Measurements from ENCODE around the gene LBH.
A peak's percentile ranks its signal among the peaks of the same experiment; 100 is the strongest.

LBH gene

GRCh38 chr2:30217644-30218337 lies 13.5 kb upstream of the LBH start:
- no peak for DNase-seq

- no peak for DNase-seq
Measured at GRCh38 chr2:30218338-30218713, 13.0 kb upstream of the LBH start.

DNA sequence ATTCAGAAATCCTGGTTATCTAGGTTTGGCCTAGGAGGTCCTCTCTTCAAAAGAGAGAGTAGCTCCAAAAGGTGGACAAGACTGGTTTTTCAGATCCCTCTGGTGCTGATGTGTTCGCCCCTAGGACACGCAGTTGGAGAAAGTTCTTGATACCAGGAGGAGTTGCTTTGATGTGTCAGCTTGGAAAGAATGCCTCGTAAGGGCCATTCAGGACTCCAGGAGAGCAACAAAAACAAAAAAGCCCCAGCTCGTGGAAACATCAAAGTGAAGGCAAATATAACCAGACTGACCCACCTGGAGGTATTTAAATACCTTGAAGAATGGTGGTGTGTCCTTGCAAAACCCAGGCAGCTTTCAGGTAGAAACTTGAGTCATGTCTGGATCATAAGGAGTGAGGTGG lies 12.5 kb upstream of the LBH start:
- DNase-seq, result no peak

DNA sequence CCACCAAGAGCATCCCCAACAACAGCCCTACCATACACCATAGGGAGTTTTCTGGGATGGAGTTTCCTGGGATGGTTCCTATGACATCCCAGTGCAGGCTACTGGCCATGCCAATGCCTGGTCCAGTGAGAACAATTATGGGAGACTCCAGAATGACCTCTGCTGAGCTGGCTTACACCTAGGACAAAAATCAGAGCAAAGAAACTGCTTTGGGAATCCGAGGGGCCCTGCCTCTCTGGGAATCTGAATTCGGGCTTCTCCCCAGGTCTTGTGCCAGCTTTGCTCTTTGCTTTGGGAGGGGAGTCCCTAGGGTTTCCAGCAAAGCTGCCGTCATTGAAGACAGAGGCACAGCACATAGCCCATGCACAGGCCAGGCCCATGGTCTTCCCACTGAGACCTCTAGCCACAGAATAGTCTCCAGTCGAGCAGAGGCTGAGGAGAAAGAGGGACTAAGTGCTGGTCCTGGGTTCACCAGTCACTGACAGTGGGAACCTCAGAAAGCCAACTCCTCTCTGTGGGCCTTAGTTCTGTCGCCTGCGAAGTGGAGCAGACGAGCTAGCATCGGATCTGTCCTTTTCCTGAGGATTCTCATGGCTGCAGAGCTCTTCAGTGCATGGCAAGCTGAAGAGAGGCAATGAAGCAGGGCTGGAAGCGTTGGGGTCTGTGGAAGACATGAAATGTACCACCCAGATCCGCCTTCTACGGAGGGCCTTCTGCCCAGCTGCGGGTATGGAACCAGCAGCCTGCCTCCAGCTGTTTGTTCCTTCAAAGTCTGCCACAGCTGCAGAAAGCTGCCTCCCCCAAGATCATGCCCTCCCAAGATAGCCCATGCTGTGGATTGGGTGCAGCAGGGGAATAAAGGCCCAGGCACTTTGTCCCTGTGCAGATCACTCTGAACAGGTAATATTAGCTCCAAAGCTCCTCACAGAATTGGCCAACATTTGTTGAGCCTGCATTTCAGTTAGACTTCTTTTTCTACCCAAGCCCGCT lies 11.2 kb upstream of the LBH start:
- DNase-seq, result no peak

DNA sequence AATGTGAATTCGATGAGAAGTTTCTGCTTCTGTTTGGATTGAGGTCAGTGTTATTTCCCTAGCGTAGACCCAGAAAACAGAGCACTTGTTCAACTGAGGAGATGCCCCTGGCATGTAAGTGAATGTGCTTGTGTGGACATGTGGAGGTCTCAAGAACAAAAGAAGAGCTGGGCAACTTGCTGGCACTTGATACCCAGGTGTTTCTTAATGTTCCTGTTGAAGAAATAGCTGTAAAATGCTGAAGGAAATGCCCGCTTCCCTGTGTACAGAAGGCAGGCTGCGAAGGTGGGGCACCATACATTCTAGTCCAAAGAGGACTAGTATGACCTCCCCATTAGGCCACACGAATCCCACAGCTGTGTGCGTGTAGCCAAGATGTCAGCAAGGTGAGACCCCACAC lies 9.8 kb upstream of the LBH start:
- DNase-seq, result no peak

- DNase-seq, result no peak
Measured at GRCh38 chr2:30222031-30222430, 9.3 kb upstream of the LBH start.

GRCh38 chr2:30222636-30223360 lies 8.5 kb upstream of the LBH start:
- DNase-seq, result no peak

DNA sequence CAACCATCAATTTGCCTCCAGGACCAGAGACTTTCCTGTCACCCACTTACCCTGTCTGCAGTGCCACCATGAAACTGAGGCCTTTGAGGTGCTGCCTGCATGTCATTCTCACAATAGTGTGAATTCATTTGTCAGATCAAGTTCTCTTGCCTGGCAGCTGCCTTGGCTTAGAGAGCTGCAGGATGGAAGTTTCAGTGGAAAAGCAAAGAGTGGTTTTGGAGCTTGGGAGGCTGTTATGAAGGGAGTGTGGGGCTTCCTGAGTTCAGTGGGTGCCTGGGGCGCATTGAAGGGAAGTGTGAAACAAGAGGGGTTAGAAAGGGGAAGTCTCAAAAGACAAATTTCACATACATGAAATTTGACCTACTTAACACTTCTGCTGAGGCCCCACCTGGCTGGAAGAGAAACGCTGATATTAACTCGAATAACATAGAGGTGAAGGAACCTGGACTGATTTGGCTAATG lies 7.9 kb upstream of the LBH start:
- no peak for DNase-seq

GRCh38 chr2:30224151-30224550 lies 7.2 kb upstream of the LBH start:
- no peak for DNase-seq

DNA sequence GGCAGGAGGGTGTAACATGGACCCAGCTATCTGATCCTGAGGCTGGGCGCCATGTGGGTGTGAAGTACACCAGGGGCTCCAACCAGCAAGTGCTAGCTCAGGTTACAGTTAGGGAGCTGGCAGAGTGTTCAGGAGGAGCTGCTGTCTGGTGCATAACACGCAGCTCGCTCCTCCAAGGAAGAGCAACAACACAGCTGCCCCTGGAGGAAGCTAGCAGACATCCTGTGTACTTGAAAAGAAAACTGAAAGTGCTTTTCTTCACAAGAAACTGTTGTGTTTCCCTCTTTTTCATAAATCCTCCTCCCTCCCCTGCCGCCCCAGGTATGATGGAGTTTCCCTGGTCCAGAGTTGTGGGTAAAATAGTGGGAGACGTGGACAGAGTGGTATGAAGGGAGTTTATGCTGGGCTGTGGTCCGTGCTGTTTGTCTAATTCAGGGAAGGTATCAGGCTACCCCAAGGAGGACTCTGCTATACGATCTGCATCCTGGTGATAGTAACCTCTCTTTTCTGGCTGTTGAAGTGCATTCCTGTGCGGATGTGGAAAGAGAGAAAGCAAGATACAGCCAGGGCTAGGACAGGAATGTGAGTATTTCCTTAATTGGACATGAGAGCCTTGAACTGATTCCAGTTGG lies 6.1 kb upstream of the LBH start:
- DNase-seq, result no peak

- no peak for DNase-seq
Measured at GRCh38 chr2:30226144-30227032, 4.9 kb upstream of the LBH start.

DNA sequence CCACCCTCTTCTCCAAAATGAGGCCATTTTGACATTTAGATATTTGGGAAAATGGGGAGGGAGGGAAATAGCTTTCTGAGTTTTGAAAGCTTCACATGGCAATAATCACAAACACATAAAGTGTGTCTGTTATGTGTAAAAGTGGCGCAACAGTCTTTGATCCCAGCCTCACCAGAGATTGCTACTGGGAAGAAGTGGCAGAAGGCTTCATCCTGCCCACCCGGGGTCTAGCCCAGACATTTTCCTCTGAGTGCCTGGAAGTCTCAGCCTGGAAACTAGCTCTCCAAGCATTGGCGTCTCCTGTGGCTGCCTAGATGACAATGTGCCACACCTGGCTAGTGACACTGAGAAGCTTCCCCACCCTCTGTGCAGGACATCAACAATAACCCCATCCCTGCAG lies 1.7 kb upstream of the LBH start:
- no peak for DNase-seq

GRCh38 chr2:30230497-30231211 lies 680 bp upstream of the LBH start:
- no peak for DNase-seq

DNA sequence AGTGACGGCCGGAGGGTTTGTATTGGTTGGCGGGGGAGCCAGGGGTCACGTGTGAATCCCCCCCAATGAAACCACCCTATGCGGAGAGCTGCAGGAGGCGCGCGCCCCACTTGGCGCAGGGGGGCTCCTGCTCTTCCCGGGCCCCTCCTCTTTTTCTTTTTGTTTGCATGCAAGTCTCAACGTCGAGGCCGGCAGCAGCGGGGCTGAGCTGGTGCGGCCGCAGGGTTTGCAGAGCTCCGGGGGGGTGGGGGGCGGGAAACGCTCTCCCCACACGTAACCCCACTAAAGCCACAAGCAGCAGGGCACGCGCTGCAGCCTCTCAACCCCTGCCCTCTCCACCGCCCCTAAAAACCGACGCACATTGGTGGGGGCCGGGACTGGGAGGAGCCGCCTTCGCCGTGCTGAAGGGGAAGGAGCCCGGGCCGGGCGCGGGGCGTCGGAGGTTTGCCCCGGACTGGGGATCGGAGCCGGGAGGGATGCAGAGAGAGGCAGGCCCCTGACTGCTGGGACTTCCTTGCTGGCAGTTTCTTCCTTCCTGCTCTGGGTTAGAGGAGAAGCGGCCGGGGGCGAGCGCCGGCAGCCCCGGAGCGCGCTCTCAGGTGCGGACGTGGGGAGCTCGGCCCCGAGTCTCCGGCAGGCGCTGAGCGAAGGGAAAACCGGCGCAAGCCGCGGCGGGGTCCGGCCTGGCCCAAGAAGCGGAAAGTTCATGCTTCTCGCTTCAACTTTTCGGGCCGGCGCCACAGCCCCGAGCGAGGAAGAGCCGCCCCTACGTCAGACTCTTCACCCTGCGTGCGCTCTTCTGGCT lies 864 bp downstream of the LBH start:
- DNase-seq, result peak in 1 of 2 donors; percentile 55

GRCh38 chr2:30232801-30233130 lies 1.4 kb downstream of the LBH start:
- no peak for DNase-seq

DNA sequence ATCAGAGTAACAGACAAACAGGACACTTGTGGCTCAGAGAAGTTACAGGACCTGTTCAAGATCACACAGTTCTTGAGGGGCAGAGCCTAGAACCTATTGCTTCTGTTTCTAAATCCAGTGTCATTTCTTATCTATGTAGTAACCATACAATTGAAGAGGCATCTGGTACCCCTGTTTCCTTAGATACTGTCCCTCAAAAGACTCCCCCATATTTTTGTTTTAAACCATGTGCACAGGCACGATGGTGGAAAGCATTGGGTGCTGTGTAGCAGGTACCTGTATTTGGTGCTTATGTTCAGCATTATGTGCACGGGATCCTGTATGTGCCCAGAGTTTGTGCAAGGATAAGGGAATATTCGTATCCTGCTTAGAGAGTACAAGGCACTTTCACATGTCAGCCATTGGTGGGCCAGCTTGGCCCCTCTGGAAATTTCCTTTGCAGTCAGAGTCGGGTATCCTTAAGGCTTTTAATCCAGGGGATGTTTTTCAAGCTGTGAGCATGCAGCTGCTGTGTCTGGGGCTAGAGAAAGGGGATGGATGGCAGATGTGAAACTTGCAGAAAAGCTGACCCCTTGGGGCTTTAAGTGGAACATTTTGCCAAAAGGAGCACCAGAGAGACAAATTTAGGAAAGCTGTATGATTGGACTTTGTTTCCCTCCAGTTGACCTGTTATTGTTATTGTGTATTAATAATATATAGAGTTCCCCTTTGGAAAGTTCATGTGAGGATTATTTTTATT lies 2.1 kb downstream of the LBH start:
- no peak for DNase-seq

- DNase-seq, result no peak
Measured at GRCh38 chr2:30234180-30234971, 3.0 kb downstream of the LBH start.

DNA sequence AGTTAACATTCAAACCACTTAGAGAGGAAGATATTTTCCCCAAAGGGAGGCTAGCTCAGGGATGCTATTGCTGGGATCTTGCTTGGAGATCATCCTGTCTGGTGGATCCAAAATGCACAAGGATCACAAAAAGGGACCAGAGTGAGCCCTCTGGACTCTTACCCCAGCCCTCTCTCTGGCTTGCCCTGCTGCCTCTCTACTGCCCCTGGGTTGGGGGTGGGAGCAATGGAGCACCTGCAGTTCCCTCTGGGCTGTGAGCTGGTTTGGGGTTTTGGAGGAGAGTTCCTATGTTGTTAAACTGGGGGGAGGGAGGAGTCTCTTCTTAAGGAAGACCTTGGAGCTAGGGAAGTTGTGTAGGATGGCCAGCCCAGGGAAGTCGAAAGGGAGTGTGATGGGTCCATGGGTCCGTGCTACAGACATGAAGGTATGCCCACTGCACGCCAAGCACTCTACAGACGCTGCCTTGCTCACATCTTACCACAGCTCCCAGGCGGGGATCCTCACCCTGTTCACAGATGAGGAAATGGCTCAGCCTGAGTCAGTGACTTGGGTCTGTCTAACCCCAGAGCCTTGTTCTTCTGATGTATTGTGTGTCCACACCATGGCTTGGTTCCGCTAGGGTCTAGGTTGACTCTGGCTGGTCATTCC lies 3.8 kb downstream of the LBH start:
- peak in 1 of 2 donors; percentile 56 for DNase-seq

Data from stimulated activated CD4-positive, alpha-beta T cell treated with anti-CD3 and anti-CD28 coated beads, Interleukin-2, amount 100 ng/mL, for 48 hours (primary cell).